Right cardiac atrium (tissue), 5 donors: Measurements from ENCODE around the gene TEX9. TPM values are rescaled to one million over a fixed set of nuclear protein-coding genes. Genes with fewer than 3 reads are reported as not detected.
"Not testable (repeated sequence)": the region's sequence is repeated elsewhere in the genome, so short reads cannot be mapped to it uniquely, and the experiment has no call there.

Experiments
- ATAC-seq, 2 donors: fragments of 200-7000 bp; cut with Tn5 transposase; one replicate each; pipeline versions ENCODE4 v1.8.0 to v1.9.1; 2020; ENCODE audit warnings: moderate library complexity in 2 of 2, mild to moderate bottlenecking in 1 of 2
- DNase-seq, 3 donors: peaks; one replicate each; pipeline ENCODE4 v3.0.0-alpha.2; 2020
- H3K27ac ChIP-seq: one replicate; pipeline ENCODE4 v1.5.1; 2013; ENCODE audit warnings: mild to moderate bottlenecking, low read length, control low read depth, moderate library complexity
- H3K27me3 ChIP-seq: one replicate; pipeline ENCODE4 v1.6.1; 2013; ENCODE audit not compliant: control insufficient read depth, insufficient read depth
- H3K4me1 ChIP-seq: one replicate; pipeline ENCODE4 v1.6.1; 2013; ENCODE audit warnings: low read length; ENCODE audit not compliant: control insufficient read depth, insufficient read depth
- H3K4me3 ChIP-seq: one replicate; pipeline ENCODE4 v1.5.1; 2013; ENCODE audit warnings: low read length, control low read depth
- H3K9me3 ChIP-seq: one replicate; pipeline ENCODE4 v1.6.1; 2013; ENCODE audit warnings: low read length; ENCODE audit not compliant: control insufficient read depth
- WGBS: extraction: QIAGEN DNeasy Blood & Tissue Kit; methylation state at CpG from one replicate; pipeline ENCODE4 v1.1.7; 2013; 5-methylcytosine and 5-hydroxymethylcytosine counted together
- intact Hi-C, 4 donors: fragments of 100-400 bp; cut with DNase I; formaldehyde crosslinking; loops; one replicate each; pipeline versions ENCODE4 v1.11.0 to v1.14.0; 2022 to 2023
- polyA plus RNA-seq: library from polyadenylated mRNA; stranded (reverse); fragments of 200-250 nt; gene quantifications from one replicate; pipeline ENCODE4 v1.2.3, GENCODE V29; 2013
- total RNA-seq, 4 donors: library from RNA; stranded (reverse); fragmentation: NEBNext Ultra II Directional; extraction: Animal tissue kit (Norgen Biotek cat#: 25700); gene quantifications; one replicate each; pipeline ENCODE4 v1.2.1, GENCODE V29; 2021
- donor health status: healthy with polysubstance abuse.
- donor health status: DM: no; HTN: yes; CAD: no.
- donor health status: DM: no; HTN: no; CAD: no.
- donor health status: DM: no; HTN: yes; CAD: no; lungs with severe emphysema.
- donor health status: DM: yes; HTN: yes; CAD: no.

TEX9 gene
- total and polyA plus RNA-seq, 5 donors, result 0.27 to 1.6 (median 1.4) TPM

GRCh38 chr15:56399209-56399608 is 34.0 kb downstream of the TEX9 start:
- ATAC-seq, H3K9me3 ChIP-seq, H3K4me3 ChIP-seq, DNase-seq, H3K4me1 ChIP-seq, H3K27me3 ChIP-seq, H3K27ac ChIP-seq, intact Hi-C loops: not testable (repeated sequence)
- 95% methylated on average over 11 of the region's 11 CpGs for WGBS

GRCh38 chr15:56410721-56411120 is 45.5 kb downstream of the TEX9 start:
- ATAC-seq (no peak), DNase-seq (no peak)
- no peaks in the 10 kb centered on the region for H3K27me3 ChIP-seq
- H3K27ac ChIP-seq, result no peak overlapping the region
- no peaks in the 10 kb centered on the region for H3K9me3 ChIP-seq
- no peaks in the 10 kb centered on the region for H3K4me1 ChIP-seq
- no peak overlapping the region for H3K4me3 ChIP-seq
- intact Hi-C loops, result no loop called here

DNA sequence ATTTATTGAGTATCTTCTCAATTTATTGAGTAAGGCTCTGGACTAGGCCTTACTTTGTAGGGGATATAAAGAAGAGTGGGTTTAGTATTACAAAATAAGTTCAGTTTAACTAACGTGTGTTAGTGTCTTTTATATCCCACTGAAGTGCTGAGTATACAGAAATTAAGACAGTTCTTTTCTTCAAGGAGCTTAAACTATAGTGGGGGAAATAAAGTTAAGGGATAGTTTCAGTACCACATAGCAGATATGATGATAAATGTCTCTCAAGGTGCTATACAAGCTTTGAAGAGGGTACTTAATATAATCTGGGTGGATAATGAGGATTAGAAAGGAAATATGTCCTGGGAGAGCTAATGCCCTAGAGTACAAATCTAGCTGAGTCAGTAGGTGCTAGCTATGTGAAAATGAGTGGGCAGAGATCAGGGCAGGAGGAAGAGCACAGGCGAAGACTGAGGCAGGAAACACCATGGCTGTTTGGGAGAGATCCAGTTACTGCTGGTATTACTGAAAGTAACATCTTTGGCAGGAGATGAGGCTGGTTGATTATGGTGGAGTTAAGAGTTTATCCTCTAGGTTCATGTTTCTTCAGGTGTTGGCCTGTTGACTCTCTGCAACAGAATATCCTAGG is 46.0 kb downstream of the TEX9 start:
- 83% methylated on average over 2 of the region's 2 CpGs for WGBS
- Histone ChIP-seq H3K9me3 (no peaks in the 10 kb centered on the region), H3K4me3 (no peak overlapping the region), H3K27ac (no peak overlapping the region), H3K4me1 (no peaks in the 10 kb centered on the region), H3K27me3 (no peaks in the 10 kb centered on the region)
- no peak for DNase-seq
- intact Hi-C loops, result no loop called here
- ATAC-seq, result no peak

DNA sequence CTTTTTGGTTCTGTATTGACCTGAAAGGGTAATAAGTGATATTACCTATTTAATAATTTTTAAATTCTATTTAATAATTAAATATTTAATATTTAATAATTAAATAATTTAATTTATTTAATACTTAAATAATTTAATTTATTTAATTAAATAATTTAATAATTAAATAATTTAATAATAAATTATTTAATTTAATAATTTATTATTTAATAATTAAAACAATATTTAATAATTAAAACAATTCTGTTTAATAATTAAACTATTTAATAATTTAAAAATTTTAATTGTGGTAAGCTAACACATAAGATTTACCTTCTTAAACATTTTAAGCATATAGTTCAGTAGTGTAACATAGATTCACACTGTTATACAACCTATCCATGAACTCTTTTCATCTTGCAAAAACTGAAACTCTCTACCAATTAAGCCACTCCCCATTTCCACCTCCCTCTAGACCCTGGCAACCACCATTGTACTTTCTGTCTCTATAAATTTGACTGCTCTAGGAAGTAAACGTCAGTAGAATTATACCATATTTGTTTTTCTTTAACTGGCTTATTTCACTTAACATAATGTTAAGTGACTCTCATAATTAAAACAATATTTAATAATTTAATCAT is 48.0 kb downstream of the TEX9 start:
- H3K4me3 ChIP-seq, H3K9me3 ChIP-seq, H3K27me3 ChIP-seq, H3K4me1 ChIP-seq, ATAC-seq, DNase-seq, intact Hi-C loops, H3K27ac ChIP-seq: not testable (repeated sequence)
- WGBS, result 81% methylated on average over 1 of the region's 1 CpG

GRCh38 chr15:56425276-56425675 is 60.0 kb downstream of the TEX9 start:
- Histone ChIP-seq H3K27ac (no peak overlapping the region), H3K4me1 (no peaks in the 10 kb centered on the region), H3K9me3 (no peaks in the 10 kb centered on the region), H3K4me3 (no peak overlapping the region), H3K27me3 (no peaks in the 10 kb centered on the region)
- intact Hi-C loops, result no loop called here
- ATAC-seq (no peak), DNase-seq (no peak)

DNA sequence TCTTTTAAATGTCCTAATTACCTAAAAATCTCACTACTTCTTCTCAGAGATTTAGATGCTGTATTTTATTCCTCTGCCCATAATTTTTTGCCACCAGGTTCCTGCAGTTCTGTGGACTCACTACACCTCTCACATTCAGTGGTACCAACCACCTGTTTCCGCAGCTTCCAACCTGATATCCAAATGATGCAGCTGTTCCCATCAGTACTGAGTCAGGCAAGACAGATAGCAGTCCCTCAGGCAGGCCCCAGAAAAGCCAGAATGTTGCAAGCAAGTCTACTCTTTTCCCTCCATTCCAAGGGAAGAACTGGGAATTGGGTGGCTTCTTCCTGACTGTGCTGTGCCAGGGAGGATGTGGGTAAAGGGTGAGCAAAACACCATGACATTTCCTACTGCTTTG is 60.8 kb downstream of the TEX9 start:
- Histone ChIP-seq H3K4me1 (no peaks in the 10 kb centered on the region), H3K27ac (no peak overlapping the region), H3K4me3 (no peak overlapping the region), H3K9me3 (no peaks in the 10 kb centered on the region), H3K27me3 (no peaks in the 10 kb centered on the region)
- ATAC-seq, result no peak
- DNase-seq, result no peak
- 100% methylated on average over 1 of the region's 1 CpG for WGBS
- intact Hi-C loops, result no loop called here

- Histone ChIP-seq H3K9me3 (no peaks in the 10 kb centered on the region), H3K4me3 (no peak overlapping the region), H3K27me3 (no peaks in the 10 kb centered on the region), H3K27ac (no peak overlapping the region), H3K4me1 (no peaks in the 10 kb centered on the region)
- 23% methylated on average over 2 of the region's 2 CpGs for WGBS
- intact Hi-C loops, result no loop called here
- DNase-seq (no peak), ATAC-seq (no peak)
Observed at GRCh38 chr15:56428821-56429458, 63.7 kb downstream of the TEX9 start.

GRCh38 chr15:56432304-56432703 is 67.1 kb downstream of the TEX9 start:
- 91% methylated on average over 5 of the region's 5 CpGs for WGBS
- intact Hi-C loops, result no loop called here
- no peak overlapping the region for H3K27ac ChIP-seq
- H3K9me3 ChIP-seq, result no peaks in the 10 kb centered on the region
- H3K4me3 ChIP-seq, result no peak overlapping the region
- no peaks in the 10 kb centered on the region for H3K27me3 ChIP-seq
- H3K4me1 ChIP-seq, result no peaks in the 10 kb centered on the region
- no peak for ATAC-seq
- DNase-seq, result no peak

- intact Hi-C loops, result no loop called here
- no peak for ATAC-seq
- no peak overlapping the region for H3K27ac ChIP-seq
- H3K27me3 ChIP-seq, result no peaks in the 10 kb centered on the region
- 94% methylated on average over 1 of the region's 1 CpG for WGBS
- H3K4me1 ChIP-seq, result no peaks in the 10 kb centered on the region
- DNase-seq, result no peak
- no peak overlapping the region for H3K4me3 ChIP-seq
- H3K9me3 ChIP-seq, result no peaks in the 10 kb centered on the region
Observed at GRCh38 chr15:56440214-56440770, 75.1 kb downstream of the TEX9 start.

- DNase-seq, result no peak
- H3K4me3 ChIP-seq, result no peak overlapping the region
- H3K27ac ChIP-seq, result no peak overlapping the region
- H3K27me3 ChIP-seq, result no peaks in the 10 kb centered on the region
- H3K4me1 ChIP-seq, result no peaks in the 10 kb centered on the region
- no peaks in the 10 kb centered on the region for H3K9me3 ChIP-seq
- no peak for ATAC-seq
- intact Hi-C loops, result no loop called here
- WGBS, result 97% methylated on average over 3 of the region's 3 CpGs
Observed at GRCh38 chr15:56442354-56442753, 77.1 kb downstream of the TEX9 start.

DNA sequence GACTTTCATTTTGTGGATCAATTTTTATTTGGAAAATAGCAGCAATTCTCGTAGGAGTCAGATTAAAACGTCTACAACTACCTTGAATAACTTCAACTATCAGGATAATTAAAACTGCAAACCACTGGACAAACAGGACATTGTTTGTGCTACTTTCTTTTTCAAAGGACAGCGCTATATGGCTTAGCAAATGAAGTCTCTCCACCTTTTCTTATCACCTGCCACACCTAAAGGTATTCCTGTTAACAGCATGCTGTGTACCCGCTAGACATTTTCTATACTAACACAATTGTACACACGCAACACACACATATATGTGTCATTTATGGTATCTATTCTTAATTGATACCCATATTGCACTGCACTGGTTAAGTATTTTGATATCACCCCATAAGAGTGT is 80.5 kb downstream of the TEX9 start:
- Histone ChIP-seq H3K27me3 (no peaks in the 10 kb centered on the region), H3K27ac (no peak overlapping the region), H3K4me1 (no peaks in the 10 kb centered on the region), H3K9me3 (no peaks in the 10 kb centered on the region), H3K4me3 (no peak overlapping the region)
- intact Hi-C loops, result no loop called here
- 93% methylated on average over 5 of the region's 5 CpGs for WGBS
- DNase-seq (no peak), ATAC-seq (no peak)
